HepG2 (cell line): ENCODE data around the gene SUSD2. TPM values are rescaled to one million over a fixed set of nuclear protein-coding genes. Genes with fewer than 3 reads are reported as not detected.

Experiments
- ATAC-seq: fragments of 200-7000 bp; cut with Tn5 transposase; 3 replicates; pipeline ENCODE4 v1.9.1; 2020; ENCODE audit warnings: mild to moderate bottlenecking, moderate library complexity
- BruUV-seq: library from RNA; stranded (reverse); fragments of 400-500 nt; replicated peaks from 2 replicates; lab custom pipeline; 2021; lab: Mats Ljungman, UMichigan
- CTCF ChIA-PET: fragments of 300-600 bp; formaldehyde crosslinking; extraction: SDS; loops from one replicate; lab custom pipeline; 2021; ENCODE audit warnings: low total read pairs, inconsistent platforms, low intra/inter-chr PET ratio; lab: Yijun Ruan, JAX
- POLR2A ChIA-PET: fragments of 350-600 bp; sonication (Branson Sonifier 250); formaldehyde crosslinking; loops from one replicate; lab custom pipeline; 2020; ENCODE audit warnings: antibody characterized with exemption, inconsistent platforms; lab: Yijun Ruan, JAX
- DNase-seq: peaks from one replicate; pipeline ENCODE4 v3.0.0-alpha.2; 2015; ENCODE audit warnings: low spot score
- FAIRE-seq: peaks from 3 replicates; lab custom pipeline; 2011; peaks lifted over from hg19 to GRCh38; lab: Jason Lieb, UNC
- H2AFZ ChIP-seq: one replicate; pipeline ENCODE4 v1.6.1; 2011; ENCODE audit warnings: low read length, inconsistent platforms
- H3K27ac ChIP-seq: fragments of 300-600 bp; 3 replicates; pipeline ENCODE4 v1.8.0; 2011; ENCODE audit warnings: mixed run types, mild to moderate bottlenecking, mixed read lengths, low read length, inconsistent platforms; ENCODE audit not compliant: insufficient read depth; ENCODE audit errors: extremely low read length
- H3K27me3 ChIP-seq, 2 experiments: fragments of 200-600 bp in 1 of 2; 2 replicates in 1 of 2; 3 replicates in 1 of 2; pipeline versions ENCODE4 v1.6.0 to v1.8.0; 2011; ENCODE audit warnings: low read length in 2 of 2, mild to moderate bottlenecking in 2 of 2, moderate library complexity in 2 of 2, inconsistent platforms in 1 of 2; ENCODE audit not compliant: insufficient read depth in 2 of 2, control insufficient read depth in 1 of 2
- H3K36me3 ChIP-seq, 2 experiments: fragments of 200-600 bp in 1 of 2; replicated peaks in 1 of 2; 2 replicates in 1 of 2; 3 replicates in 1 of 2; pipeline versions ENCODE4 v1.5.1 to v1.8.0; 2011; ENCODE audit warnings: low read length in 2 of 2, inconsistent platforms in 1 of 2; ENCODE audit not compliant: insufficient read depth in 2 of 2, control insufficient read depth in 1 of 2
- H3K4me1 ChIP-seq: 2 replicates; pipeline ENCODE4 v1.5.1; 2012; ENCODE audit warnings: low read length, inconsistent platforms; ENCODE audit not compliant: insufficient read depth
- H3K4me2 ChIP-seq: 2 replicates; pipeline ENCODE4 v1.6.0; 2011; ENCODE audit warnings: low read depth, low read length, inconsistent platforms
- H3K4me3 ChIP-seq, 3 experiments: fragments of 200-600 bp in 1 of 3; sonication (generic), shearing (Covaris generic) in 1 of 3; replicated peaks in 1 of 3; 2 replicates each; pipeline ENCODE4 v1.5.1; 2011 to 2016; ENCODE audit warnings: low read length in 3 of 3, inconsistent platforms in 2 of 3, low read depth in 2 of 3, mild to moderate bottlenecking in 2 of 3, control low read depth in 1 of 3, mixed read lengths in 1 of 3; ENCODE audit not compliant: insufficient read depth in 1 of 3
- H3K79me2 ChIP-seq: one replicate; pipeline ENCODE4 v1.6.1; 2011; ENCODE audit warnings: low read length, inconsistent platforms; ENCODE audit not compliant: insufficient read depth
- H3K9ac ChIP-seq: 2 replicates; pipeline ENCODE4 v1.6.0; 2011; ENCODE audit warnings: mild to moderate bottlenecking, low read depth, low read length, inconsistent platforms; ENCODE audit not compliant: insufficient read depth
- H3K9me3 ChIP-seq: 2 replicates; pipeline ENCODE4 v1.5.1; 2012; ENCODE audit warnings: mild to moderate bottlenecking, low read length
- H4K20me1 ChIP-seq: 2 replicates; pipeline ENCODE4 v1.6.0; 2011; ENCODE audit warnings: inconsistent platforms, mild to moderate bottlenecking, low read length, moderate library complexity; ENCODE audit not compliant: insufficient read depth
- AGO2 ChIP-seq: fragments of 200-400 bp; formaldehyde crosslinking; optimal IDR thresholded peaks from 2 replicates; pipeline ENCODE3; 2017; ENCODE audit warnings: mild to moderate bottlenecking, low read depth, low read length, moderate library complexity
- ATF2 ChIP-seq: sonication (generic); formaldehyde crosslinking; IDR thresholded peaks from 2 replicates; pipeline ENCODE4 v1.4.0; 2020; ENCODE audit warnings: missing genetic modification reagents
- ELF3 ChIP-seq: IDR thresholded peaks from 2 replicates; pipeline ENCODE4 v1.6.1; 2016; ENCODE audit warnings: missing genetic modification reagents, missing compliant biosample characterization
- HMGA1 ChIP-seq: sonication (generic); formaldehyde crosslinking; conservative IDR thresholded peaks from 2 replicates; pipeline ENCODE4 v1.4.0; 2020; ENCODE audit warnings: missing genetic modification reagents
- HNRNPLL ChIP-seq: fragments of 200-400 bp; formaldehyde crosslinking; IDR thresholded peaks from 2 replicates; pipeline ENCODE4 v1.6.1; 2017; ENCODE audit warnings: mild to moderate bottlenecking, low read depth, low read length; ENCODE audit not compliant: poor library complexity, severe bottlenecking
- MAFK ChIP-seq, 2 experiments: IDR thresholded peaks in 1 of 2; conservative IDR thresholded peaks in 1 of 2; 2 replicates each; pipeline ENCODE4 v1.6.1; 2011; ENCODE audit warnings: improper control_type of control experiment in 2 of 2, low read length in 2 of 2
- NCOA5 ChIP-seq: sonication (generic); formaldehyde crosslinking; IDR thresholded peaks from 2 replicates; pipeline ENCODE4 v1.4.0; 2020; ENCODE audit warnings: missing genetic modification reagents
- NR2F6 ChIP-seq, 2 experiments: IDR thresholded peaks; 2 replicates each; pipeline ENCODE4 v1.6.1; 2016; ENCODE audit warnings: antibody characterized with exemption in 1 of 2, mild to moderate bottlenecking in 1 of 2
- RBM22 ChIP-seq: fragments of 200-400 bp; formaldehyde crosslinking; optimal IDR thresholded peaks from 2 replicates; pipeline ENCODE3; 2017; ENCODE audit warnings: mild to moderate bottlenecking, low read length, moderate library complexity
- RELA ChIP-seq: sonication (generic); formaldehyde crosslinking; IDR thresholded peaks from 2 replicates; pipeline ENCODE4 v1.4.0; 2020; ENCODE audit warnings: missing genetic modification reagents
- SSRP1 ChIP-seq: IDR thresholded peaks from 2 replicates; pipeline ENCODE4 v1.6.1; 2016; ENCODE audit warnings: control low read depth
- ZNF331 ChIP-seq: sonication (generic); formaldehyde crosslinking; IDR thresholded peaks from 2 replicates; pipeline ENCODE4 v1.4.0; 2020; ENCODE audit warnings: missing genetic modification reagents
- WGBS: methylation state at CpG from one replicate; pipeline ENCODE4 v1.1.6; 2017; ENCODE audit warnings: low lambda C conversion rate; 5-methylcytosine and 5-hydroxymethylcytosine counted together
- in situ Hi-C: cut with HindIII; loops from 2 replicates; pipeline ENCODE4 v1.10.0; 2017; ENCODE audit warnings: low pct_unique_long_range_greater_than_20kb; ENCODE audit not compliant: extremely low pct_ligation_motif_present
- intact Hi-C: fragments of 100-400 bp; cut with micrococcal nuclease; formaldehyde crosslinking; loops from one replicate; pipeline ENCODE4 v1.10.0; 2022; ENCODE audit not compliant: unreplicated experiment
- polyA plus RNA-seq, 8 experiments: library from polyadenylated mRNA; depleted of rRNA in 3 of 8; stranded (reverse) in 7 of 8; unstranded in 1 of 8; fragments of >200 nt; fragmentation: Illumina TruSeq in 4 of 8; extraction: Trizol in 4 of 8; gene quantifications; 2 replicates each; pipeline versions ENCODE4 v1.2.1 to v1.2.3, GENCODE V29; 2011 to 2016; ENCODE audit warnings: low read depth in 4 of 8, missing spikeins in 1 of 8, mixed read lengths in 1 of 8; ENCODE audit not compliant: insufficient read depth in 1 of 8
- total RNA-seq, 5 experiments: library from RNA; depleted of rRNA; stranded (reverse); fragments of >200 nt; fragmentation: Illumina TruSeq; extraction: Trizol; gene quantifications; 2 replicates each; pipeline ENCODE4 v1.2.3, GENCODE V29; 2016; ENCODE audit warnings: low read depth in 1 of 5
- TF ChIP-seq, protein P1 (sequence below): sonication (generic); formaldehyde crosslinking; IDR thresholded peaks from 2 replicates; pipeline ENCODE4 v1.4.0; 2020; ENCODE audit warnings: missing genetic modification reagents, borderline replicate concordance

SUSD2 gene
- total and polyA plus RNA-seq, 2 of the 13 experiments (the other 11 are each of a cell fraction or from before 2014, with no cell fraction given), result 2.1 to 11.0 TPM

GRCh38 chr22:24142241-24142640, 39.0 kb upstream of the SUSD2 start:
- Histone ChIP-seq H3K9me3 (no peaks in the 10 kb centered on the region), H3K4me2 (no peak overlapping the region), H3K36me3 (peaks cover 25 to 65% of the 10 kb centered on the region in 2 experiments), H3K4me1 (peaks cover 25% of the 10 kb centered on the region), H3K79me2 (no peaks in the 10 kb centered on the region), H3K9ac (no peak overlapping the region), H2AFZ (no peak overlapping the region), H3K27ac (no peak overlapping the region), H3K27me3 (no peaks in the 10 kb centered on the region), H4K20me1 (peaks cover 3% of the 10 kb centered on the region; the same call in 1 of the 2 replicates), H3K4me3 (no peak overlapping the region)
- BruUV-seq, result no TSS peak
- FAIRE-seq (no peak), ATAC-seq (no peak), DNase-seq (no peak)
- POLR2A ChIA-PET, result no interaction called here
- intact Hi-C loops, result loop anchor here (10.0 kb wide), 1 partner anchor 47 kb away; no protein-coding TSS in a partner anchor
- no CpG with 5 or more reads among the region's 2 CpGs for WGBS
- TF ChIP-seq MAFK (conservative IDR thresholded peaks at IDR 0.05 in 1 of 2, IDR thresholded peaks at IDR 0.05 in 1 of 2; ENCODE audit: low read length in 2 of 2) (no peak), AGO2 (peak; percentile 25)
- CTCF ChIA-PET, result no interaction called here
- in situ Hi-C loops, result no loop called here

- in situ Hi-C loops, result no loop called here
- Histone ChIP-seq H3K4me3 (no peak overlapping the region), H4K20me1 (peaks cover 3% of the 10 kb centered on the region; the same call in 1 of the 2 replicates), H3K4me2 (no peak overlapping the region), H3K9ac (no peak overlapping the region), H3K9me3 (no peaks in the 10 kb centered on the region), H3K4me1 (peaks cover 31% of the 10 kb centered on the region), H3K79me2 (no peaks in the 10 kb centered on the region), H2AFZ (no peak overlapping the region), H3K36me3 (peaks cover 19 to 64% of the 10 kb centered on the region in 2 experiments), H3K27me3 (no peaks in the 10 kb centered on the region), H3K27ac (no peak overlapping the region)
- CTCF ChIA-PET, result no interaction called here
- intact Hi-C loops, result loop anchor here (10.0 kb wide), 1 partner anchor 48 kb away; no protein-coding TSS in a partner anchor
- FAIRE-seq (no peak), ATAC-seq (no peak), DNase-seq (no peak)
- POLR2A ChIA-PET, result no interaction called here
- WGBS, result 100% methylated on average over 2 of the region's 3 CpGs
- no TSS peak for BruUV-seq
- TF ChIP-seq ATF2 (CRISPR knock-in tag), result no peak
- TF ChIP-seq NR2F6 (IDR thresholded peaks at IDR 0.05), result no peak
- no peak for TF ChIP-seq NR2F6 (CRISPR knock-in tag; IDR thresholded peaks at IDR 0.05)
- TF ChIP-seq RBM22, result no peak
- TF ChIP-seq ELF3 (CRISPR knock-in tag), result no peak
- TF ChIP-seq, protein P1, sequence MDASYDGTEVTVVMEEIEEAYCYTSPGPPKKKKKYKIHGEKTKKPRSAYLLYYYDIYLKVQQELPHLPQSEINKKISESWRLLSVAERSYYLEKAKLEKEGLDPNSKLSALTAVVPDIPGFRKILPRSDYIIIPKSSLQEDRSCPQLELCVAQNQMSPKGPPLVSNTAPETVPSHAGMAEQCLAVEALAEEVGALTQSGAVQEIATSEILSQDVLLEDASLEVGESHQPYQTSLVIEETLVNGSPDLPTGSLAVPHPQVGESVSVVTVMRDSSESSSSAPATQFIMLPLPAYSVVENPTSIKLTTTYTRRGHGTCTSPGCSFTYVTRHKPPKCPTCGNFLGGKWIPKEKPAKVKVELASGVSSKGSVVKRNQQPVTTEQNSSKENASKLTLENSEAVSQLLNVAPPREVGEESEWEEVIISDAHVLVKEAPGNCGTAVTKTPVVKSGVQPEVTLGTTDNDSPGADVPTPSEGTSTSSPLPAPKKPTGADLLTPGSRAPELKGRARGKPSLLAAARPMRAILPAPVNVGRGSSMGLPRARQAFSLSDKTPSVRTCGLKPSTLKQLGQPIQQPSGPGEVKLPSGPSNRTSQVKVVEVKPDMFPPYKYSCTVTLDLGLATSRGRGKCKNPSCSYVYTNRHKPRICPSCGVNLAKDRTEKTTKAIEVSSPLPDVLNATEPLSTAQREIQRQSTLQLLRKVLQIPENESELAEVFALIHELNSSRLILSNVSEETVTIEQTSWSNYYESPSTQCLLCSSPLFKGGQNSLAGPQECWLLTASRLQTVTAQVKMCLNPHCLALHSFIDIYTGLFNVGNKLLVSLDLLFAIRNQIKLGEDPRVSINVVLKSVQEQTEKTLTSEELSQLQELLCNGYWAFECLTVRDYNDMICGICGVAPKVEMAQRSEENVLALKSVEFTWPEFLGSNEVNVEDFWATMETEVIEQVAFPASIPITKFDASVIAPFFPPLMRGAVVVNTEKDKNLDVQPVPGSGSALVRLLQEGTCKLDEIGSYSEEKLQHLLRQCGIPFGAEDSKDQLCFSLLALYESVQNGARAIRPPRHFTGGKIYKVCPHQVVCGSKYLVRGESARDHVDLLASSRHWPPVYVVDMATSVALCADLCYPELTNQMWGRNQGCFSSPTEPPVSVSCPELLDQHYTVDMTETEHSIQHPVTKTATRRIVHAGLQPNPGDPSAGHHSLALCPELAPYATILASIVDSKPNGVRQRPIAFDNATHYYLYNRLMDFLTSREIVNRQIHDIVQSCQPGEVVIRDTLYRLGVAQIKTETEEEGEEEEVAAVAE (CRISPR knock-in tag), result no peak
- no peak for TF ChIP-seq SSRP1 (CRISPR knock-in tag)
- TF ChIP-seq NCOA5 (CRISPR knock-in tag), result no peak
- TF ChIP-seq HNRNPLL, result no peak
- no peak for TF ChIP-seq ZNF331 (CRISPR knock-in tag)
- TF ChIP-seq RELA, result no peak
- no peak for TF ChIP-seq HMGA1 (CRISPR knock-in tag)
Measured at GRCh38 chr22:24142831-24143230, 38.5 kb upstream of the SUSD2 start.
